Measurements from ENCODE around the gene APC2. TPM values are rescaled to one million over a fixed set of nuclear protein-coding genes. Genes with fewer than 3 reads are reported as not detected.

APC2 gene
- total RNA-seq, 1 experiment from 2014 or later, result 11.9 TPM

- BruUV-seq (replicated peaks), result no TSS peak
- DNase-seq (ENCODE audit: low read depth, low spot score), result no peak
- TF ChIP-seq POLR2AphosphoS5 (IDR thresholded peaks at IDR 0.05; ENCODE audit: low read depth, low read length) (no peak), TCF7L2 (IDR thresholded peaks at IDR 0.05; ENCODE audit: low read depth, low read length) (no peak), SIN3A (IDR thresholded peaks at IDR 0.05; ENCODE audit: borderline replicate concordance, insufficient read depth, low read depth, low read length) (no peak)
- TF ChIP-seq, protein P1, sequence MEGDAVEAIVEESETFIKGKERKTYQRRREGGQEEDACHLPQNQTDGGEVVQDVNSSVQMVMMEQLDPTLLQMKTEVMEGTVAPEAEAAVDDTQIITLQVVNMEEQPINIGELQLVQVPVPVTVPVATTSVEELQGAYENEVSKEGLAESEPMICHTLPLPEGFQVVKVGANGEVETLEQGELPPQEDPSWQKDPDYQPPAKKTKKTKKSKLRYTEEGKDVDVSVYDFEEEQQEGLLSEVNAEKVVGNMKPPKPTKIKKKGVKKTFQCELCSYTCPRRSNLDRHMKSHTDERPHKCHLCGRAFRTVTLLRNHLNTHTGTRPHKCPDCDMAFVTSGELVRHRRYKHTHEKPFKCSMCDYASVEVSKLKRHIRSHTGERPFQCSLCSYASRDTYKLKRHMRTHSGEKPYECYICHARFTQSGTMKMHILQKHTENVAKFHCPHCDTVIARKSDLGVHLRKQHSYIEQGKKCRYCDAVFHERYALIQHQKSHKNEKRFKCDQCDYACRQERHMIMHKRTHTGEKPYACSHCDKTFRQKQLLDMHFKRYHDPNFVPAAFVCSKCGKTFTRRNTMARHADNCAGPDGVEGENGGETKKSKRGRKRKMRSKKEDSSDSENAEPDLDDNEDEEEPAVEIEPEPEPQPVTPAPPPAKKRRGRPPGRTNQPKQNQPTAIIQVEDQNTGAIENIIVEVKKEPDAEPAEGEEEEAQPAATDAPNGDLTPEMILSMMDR (IDR thresholded peaks at IDR 0.05), result no peak
- TF ChIP-seq, protein P2, sequence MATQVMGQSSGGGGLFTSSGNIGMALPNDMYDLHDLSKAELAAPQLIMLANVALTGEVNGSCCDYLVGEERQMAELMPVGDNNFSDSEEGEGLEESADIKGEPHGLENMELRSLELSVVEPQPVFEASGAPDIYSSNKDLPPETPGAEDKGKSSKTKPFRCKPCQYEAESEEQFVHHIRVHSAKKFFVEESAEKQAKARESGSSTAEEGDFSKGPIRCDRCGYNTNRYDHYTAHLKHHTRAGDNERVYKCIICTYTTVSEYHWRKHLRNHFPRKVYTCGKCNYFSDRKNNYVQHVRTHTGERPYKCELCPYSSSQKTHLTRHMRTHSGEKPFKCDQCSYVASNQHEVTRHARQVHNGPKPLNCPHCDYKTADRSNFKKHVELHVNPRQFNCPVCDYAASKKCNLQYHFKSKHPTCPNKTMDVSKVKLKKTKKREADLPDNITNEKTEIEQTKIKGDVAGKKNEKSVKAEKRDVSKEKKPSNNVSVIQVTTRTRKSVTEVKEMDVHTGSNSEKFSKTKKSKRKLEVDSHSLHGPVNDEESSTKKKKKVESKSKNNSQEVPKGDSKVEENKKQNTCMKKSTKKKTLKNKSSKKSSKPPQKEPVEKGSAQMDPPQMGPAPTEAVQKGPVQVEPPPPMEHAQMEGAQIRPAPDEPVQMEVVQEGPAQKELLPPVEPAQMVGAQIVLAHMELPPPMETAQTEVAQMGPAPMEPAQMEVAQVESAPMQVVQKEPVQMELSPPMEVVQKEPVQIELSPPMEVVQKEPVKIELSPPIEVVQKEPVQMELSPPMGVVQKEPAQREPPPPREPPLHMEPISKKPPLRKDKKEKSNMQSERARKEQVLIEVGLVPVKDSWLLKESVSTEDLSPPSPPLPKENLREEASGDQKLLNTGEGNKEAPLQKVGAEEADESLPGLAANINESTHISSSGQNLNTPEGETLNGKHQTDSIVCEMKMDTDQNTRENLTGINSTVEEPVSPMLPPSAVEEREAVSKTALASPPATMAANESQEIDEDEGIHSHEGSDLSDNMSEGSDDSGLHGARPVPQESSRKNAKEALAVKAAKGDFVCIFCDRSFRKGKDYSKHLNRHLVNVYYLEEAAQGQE (IDR thresholded peaks at IDR 0.05; ENCODE audit: insufficient read depth in 1 of 2, low read depth in 2 of 2, low read length in 1 of 2), result no peak
- no peaks in the 10 kb centered on the region for H3K9me3 ChIP-seq (ENCODE audit: control insufficient read depth, insufficient read depth, low read depth, low read length)
- no peak for ATAC-seq
- ChIA-PET CTCF (interaction anchor here (0.6 kb wide), 1 partner anchor 344 kb away, joined by 10 read pairs; no protein-coding TSS in a partner anchor), POLR2A (no interaction called here)
- H3K27ac ChIP-seq (ENCODE audit: low read length), result no peak overlapping the region
- in situ Hi-C loops (cut with HindIII; ENCODE audit: low pct_unique_long_range_greater_than_20kb, low sequenced_read_pairs), result no loop called here
- intact Hi-C loops (cut with micrococcal nuclease; ENCODE audit: unreplicated experiment), result no loop called here
- H3K4me1 ChIP-seq (ENCODE audit: control insufficient read depth, insufficient read depth, low read length), result peaks cover 15% of the 10 kb centered on the region
- H3K36me3 ChIP-seq (ENCODE audit: control insufficient read depth, insufficient read depth, low read length), result no peaks in the 10 kb centered on the region
- H3K27me3 ChIP-seq (ENCODE audit: control insufficient read depth, insufficient read depth, low read length), result no peaks in the 10 kb centered on the region
- H3K4me3 ChIP-seq (ENCODE audit: low read depth in 2 of 2, low read length in 2 of 2), result no peak overlapping the region
Observed at GRCh38 chr19:1447944-1448343, 2.0 kb upstream of the APC2 start.

DNA sequence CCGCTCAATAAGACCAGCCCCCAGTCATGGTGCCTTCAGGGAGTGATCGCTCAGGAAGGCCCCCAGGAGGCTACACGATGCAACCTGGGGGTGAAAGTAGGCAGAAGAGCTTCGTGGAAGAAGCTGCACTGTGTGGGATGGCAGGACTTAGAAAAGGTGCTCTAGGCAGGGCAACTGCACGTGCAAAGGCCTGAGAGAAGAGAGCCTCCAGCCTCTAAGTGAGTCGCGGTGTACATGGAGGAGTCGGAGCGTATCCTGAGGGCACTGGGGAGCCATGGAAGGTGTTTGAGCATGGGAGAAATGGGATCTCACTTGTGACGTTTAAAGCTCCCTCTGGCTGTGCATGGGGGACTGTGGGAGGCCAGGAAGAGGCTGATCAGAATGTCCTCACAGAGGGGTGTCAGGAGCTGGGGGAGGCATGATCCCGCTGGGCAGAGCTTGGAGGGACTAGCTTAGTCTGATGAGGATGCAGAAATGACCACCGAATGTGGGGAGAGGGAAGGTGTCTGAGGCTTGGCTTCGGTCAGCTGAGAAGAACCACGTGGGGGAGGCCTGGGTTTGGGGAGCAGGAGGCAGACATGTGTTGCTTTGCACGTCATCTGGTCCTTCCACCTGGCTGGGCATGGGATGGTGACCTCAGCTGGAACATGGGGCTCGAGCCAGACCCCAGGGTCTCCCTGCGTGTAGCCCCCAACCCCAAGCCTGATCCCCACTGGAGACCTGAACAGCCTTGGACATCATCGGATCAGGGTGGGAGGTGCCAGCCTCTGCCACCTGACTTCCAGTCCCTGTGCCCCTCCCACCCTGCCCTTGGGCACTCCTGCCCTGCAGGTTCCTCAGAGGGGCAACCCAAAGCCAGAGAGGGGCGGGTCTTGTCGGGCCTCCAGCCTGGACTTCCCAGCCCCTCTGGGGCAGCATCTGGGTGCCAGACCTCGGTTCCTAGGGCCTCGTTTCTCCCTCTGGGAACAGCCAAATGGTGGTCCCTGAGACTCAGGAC lies 1.1 kb downstream of the APC2 start:
- DNase-seq (ENCODE audit: low read depth, low spot score) (no peak), ATAC-seq (no peak)
- H3K27ac ChIP-seq (ENCODE audit: low read length), result no peak overlapping the region
- intact Hi-C loops (cut with micrococcal nuclease; ENCODE audit: unreplicated experiment) (no loop called here), in situ Hi-C loops (cut with HindIII; ENCODE audit: low pct_unique_long_range_greater_than_20kb, low sequenced_read_pairs) (no loop called here)
- BruUV-seq (replicated peaks), result no TSS peak
- TF ChIP-seq, protein P1 (IDR thresholded peaks at IDR 0.05), result no peak
- no peak for TF ChIP-seq SIN3A (IDR thresholded peaks at IDR 0.05; ENCODE audit: borderline replicate concordance, insufficient read depth, low read depth, low read length)
- no peak for TF ChIP-seq TCF7L2 (IDR thresholded peaks at IDR 0.05; ENCODE audit: low read depth, low read length)
- TF ChIP-seq POLR2AphosphoS5 (IDR thresholded peaks at IDR 0.05; ENCODE audit: low read depth, low read length), result no peak
- TF ChIP-seq, protein P2 (IDR thresholded peaks at IDR 0.05; ENCODE audit: insufficient read depth in 1 of 2, low read depth in 2 of 2, low read length in 1 of 2), result no peak
- no peaks in the 10 kb centered on the region for H3K27me3 ChIP-seq (ENCODE audit: control insufficient read depth, insufficient read depth, low read length)
- POLR2A ChIA-PET, result no interaction called here
- CTCF ChIA-PET, result no interaction called here
- H3K4me3 ChIP-seq (ENCODE audit: low read depth in 2 of 2, low read length in 2 of 2), result no peak overlapping the region; a peak in 1 of 4 replicates
- no peaks in the 10 kb centered on the region for H3K36me3 ChIP-seq (ENCODE audit: control insufficient read depth, insufficient read depth, low read length)
- H3K9me3 ChIP-seq (ENCODE audit: control insufficient read depth, insufficient read depth, low read depth, low read length), result no peaks in the 10 kb centered on the region
- H3K4me1 ChIP-seq (ENCODE audit: control insufficient read depth, insufficient read depth, low read length), result no peaks in the 10 kb centered on the region; the same call in none of the 2 replicates

All from Panc1 (cell line).